Measurements from ENCODE around the gene PEX6. TPM values are rescaled to one million over a fixed set of nuclear protein-coding genes. Genes with fewer than 3 reads are reported as not detected.

Gene PEX6
- total RNA-seq, 1 experiment from 2014 or later, result 15.6 TPM

- Histone ChIP-seq H3K9ac (ENCODE audit: extremely low read depth, insufficient read length, low read length) (no peak overlapping the region), H2BK5ac (ENCODE audit: insufficient read length, low read length) (no peak overlapping the region), H3T11ph (ENCODE audit: low read length) (no peak overlapping the region), H3K27me3 (ENCODE audit: insufficient read depth, low read length) (no peaks in the 10 kb centered on the region), H4K91ac (ENCODE audit: insufficient read length, low read depth, low read length) (no peak overlapping the region), H3K18ac (ENCODE audit: insufficient read length, low read depth, low read length) (no peak overlapping the region), H4K8ac (replicated peaks; ENCODE audit: insufficient read length, low read depth, low read length) (no peak overlapping the region), H3K9me3 (ENCODE audit: control insufficient read depth, low read depth, low read length) (no peaks in the 10 kb centered on the region), H3K4me2 (ENCODE audit: insufficient read depth, insufficient read length, low read length) (no peak overlapping the region), H2AFZ (ENCODE audit: low read length) (no peak overlapping the region), H3K56ac (ENCODE audit: insufficient read length, low read depth, low read length) (no peak overlapping the region), H3K23ac (ENCODE audit: insufficient read length, low read depth, low read length) (no peak overlapping the region), H3K4me1 (ENCODE audit: insufficient read depth, low read length) (no peaks in the 10 kb centered on the region), H3K79me1 (ENCODE audit: insufficient read depth, low read depth, low read length, poor library complexity, severe bottlenecking) (no peaks in the 10 kb centered on the region), H4K5ac (ENCODE audit: insufficient read length, low read depth, low read length) (no peak overlapping the region), H3K14ac (ENCODE audit: insufficient read depth, low read length) (no peak overlapping the region), H2BK12ac (ENCODE audit: insufficient read length, low read depth, low read length) (no peak overlapping the region), H3K4ac (ENCODE audit: low read depth, low read length) (no peak overlapping the region), H3K27ac (ENCODE audit: insufficient read length, low read depth, low read length) (no peak overlapping the region), H2AK5ac (ENCODE audit: insufficient read length, low read length) (no peak overlapping the region), H4K20me1 (ENCODE audit: control insufficient read depth, insufficient read depth, insufficient read length) (no peaks in the 10 kb centered on the region), H3K23me2 (ENCODE audit: insufficient read length, low read depth, low read length, poor library complexity, severe bottlenecking) (no peaks in the 10 kb centered on the region), H2BK120ac (ENCODE audit: low read depth, low read length, poor library complexity, severe bottlenecking) (no peak overlapping the region), H3K79me2 (ENCODE audit: insufficient read depth, low read length) (0 out of 2 replicates have a peak, but pooled peaks cover 2% of the 10 kb centered on the region), H2BK15ac (ENCODE audit: low read depth, low read length) (no peak overlapping the region), H2BK20ac (ENCODE audit: low read depth, low read length, poor library complexity, severe bottlenecking) (no peak overlapping the region)
- DNase-seq, result no peak
- Mint-ChIP-seq H3K36me3 (ENCODE audit: insufficient read depth in 1 of 3, low read depth in 3 of 3) (peaks cover 18 to 63% (median 56%) of the 10 kb centered on the region in 3 experiments; a peak in 6 of 7 replicates), H3K27me3 (ENCODE audit: low read depth) (no peaks in the 10 kb centered on the region), H3K4me1 (peaks cover 4 to 5% of the 10 kb centered on the region in 2 experiments; a peak in 3 of 4 replicates), H3K4me3 (no peak overlapping the region), H3K27ac (peak overlapping the region in 1 of 3 experiments; percentile 75; a peak in 1 of 7 replicates), H3K9me3 (no peaks in the 10 kb centered on the region)
- no CpG with 5 or more reads among the region's 11 CpGs for WGBS (ENCODE audit: extremely low coverage, insufficient read length, low lambda C conversion rate)
- TF ChIP-seq, protein P1, sequence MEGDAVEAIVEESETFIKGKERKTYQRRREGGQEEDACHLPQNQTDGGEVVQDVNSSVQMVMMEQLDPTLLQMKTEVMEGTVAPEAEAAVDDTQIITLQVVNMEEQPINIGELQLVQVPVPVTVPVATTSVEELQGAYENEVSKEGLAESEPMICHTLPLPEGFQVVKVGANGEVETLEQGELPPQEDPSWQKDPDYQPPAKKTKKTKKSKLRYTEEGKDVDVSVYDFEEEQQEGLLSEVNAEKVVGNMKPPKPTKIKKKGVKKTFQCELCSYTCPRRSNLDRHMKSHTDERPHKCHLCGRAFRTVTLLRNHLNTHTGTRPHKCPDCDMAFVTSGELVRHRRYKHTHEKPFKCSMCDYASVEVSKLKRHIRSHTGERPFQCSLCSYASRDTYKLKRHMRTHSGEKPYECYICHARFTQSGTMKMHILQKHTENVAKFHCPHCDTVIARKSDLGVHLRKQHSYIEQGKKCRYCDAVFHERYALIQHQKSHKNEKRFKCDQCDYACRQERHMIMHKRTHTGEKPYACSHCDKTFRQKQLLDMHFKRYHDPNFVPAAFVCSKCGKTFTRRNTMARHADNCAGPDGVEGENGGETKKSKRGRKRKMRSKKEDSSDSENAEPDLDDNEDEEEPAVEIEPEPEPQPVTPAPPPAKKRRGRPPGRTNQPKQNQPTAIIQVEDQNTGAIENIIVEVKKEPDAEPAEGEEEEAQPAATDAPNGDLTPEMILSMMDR (conservative IDR thresholded peaks at IDR 0.05), result no peak
These were observed 27.3 kb upstream of the PEX6 start for GRCh38 chr6:43006251-43006650.
